Subcutaneous adipose tissue (tissue), 4 donors: ENCODE results near the gene TAF5L. TPM values are rescaled to one million over a fixed set of nuclear protein-coding genes. Genes with fewer than 3 reads are reported as not detected.

Experiments used
- small RNA-seq: library from RNA; depleted of rRNA; stranded (forward); fragments of <200 nt; gene quantifications from one replicate; pipeline ENCODE3, GENCODE V24; 2016
- total RNA-seq, 4 donors: library from RNA; depleted of rRNA; stranded (reverse); fragments of >200 nt; gene quantifications; one replicate each; pipeline ENCODE4 v1.1.0, GENCODE V29; 2016

Gene TAF5L
- total RNA-seq, 4 donors from 2014 or later, result 11.9 to 19.9 (median 18.9) TPM

Small RNA genes within 50 kb of the gene (small RNA-seq; reads per million reads assigned to genes)
- not detected for gene HMGN2P19
- not detected for gene RNA5SP78

Other genes starting within 250 kb of the TAF5L start
- gene ACTA1, start 192.0 kb downstream of the TAF5L start, total RNA-seq, result not detected
- gene NUP133, start 117.8 kb downstream of the TAF5L start, total RNA-seq, result 10 to 100 TPM; 22.6 to 52.5 (median 25.8) TPM
- gene ABCB10, start 67.4 kb downstream of the TAF5L start, total RNA-seq, result 10 to 100 TPM; 13.4 to 20.7 (median 17.6) TPM
- gene URB2, start 125 bp upstream of the TAF5L start, total RNA-seq, result 10 to 100 TPM in 2 of 4 donors, 1 to 10 TPM in 2; 5.8 to 13.7 (median 9.5) TPM